ENCODE data around the gene CAMK2D.

The CAMK2D gene

GRCh38 chr4:113469926-113470325 is 291.6 kb downstream of the CAMK2D start:
- Histone ChIP-seq H3K27ac (ENCODE audit: low read depth, low read length) (peak overlapping the region; percentile 99), H3K36me3 (ENCODE audit: insufficient read depth, low read length) (peaks cover 2% of the 10 kb centered on the region; the same call in 1 of the 2 replicates), H3K4me3 (ENCODE audit: low read depth, low read length) (no peak overlapping the region), H3K4me1 (ENCODE audit: control insufficient read depth, insufficient read depth, low read length, unreplicated experiment) (peaks cover 73% of the 10 kb centered on the region), H2AFZ (ENCODE audit: low read length, unreplicated experiment) (no peak overlapping the region), H3K79me2 (ENCODE audit: control insufficient read depth, insufficient read depth, low read length, unreplicated experiment) (peaks cover 4% of the 10 kb centered on the region), H3K27me3 (ENCODE audit: insufficient read depth, low read length) (no peaks in the 10 kb centered on the region)

GRCh38 chr4:113469023-113469390 is 292.5 kb downstream of the CAMK2D start:
- Histone ChIP-seq H3K36me3 (ENCODE audit: insufficient read depth, low read length) (peaks cover 8% of the 10 kb centered on the region; the same call in 1 of the 2 replicates), H3K27me3 (ENCODE audit: insufficient read depth, low read length) (no peaks in the 10 kb centered on the region), H3K79me2 (ENCODE audit: control insufficient read depth, insufficient read depth, low read length, unreplicated experiment) (peaks cover 4% of the 10 kb centered on the region), H3K4me3 (ENCODE audit: low read depth, low read length) (peak overlapping the region; percentile 16; the same call in 1 of the 2 replicates), H2AFZ (ENCODE audit: low read length, unreplicated experiment) (no peak overlapping the region), H3K4me1 (ENCODE audit: control insufficient read depth, insufficient read depth, low read length, unreplicated experiment) (peaks cover 65% of the 10 kb centered on the region), H3K27ac (ENCODE audit: low read depth, low read length) (peak overlapping the region; percentile 99)

- peaks cover 59% of the 10 kb centered on the region for H3K4me1 ChIP-seq (ENCODE audit: control insufficient read depth, insufficient read depth, low read length, unreplicated experiment)
- H3K27me3 ChIP-seq (ENCODE audit: insufficient read depth, low read length): no peaks in the 10 kb centered on the region
- H3K27ac ChIP-seq (ENCODE audit: low read depth, low read length): peak overlapping the region; percentile 99
- H3K36me3 ChIP-seq (ENCODE audit: insufficient read depth, low read length): peaks cover 8% of the 10 kb centered on the region; the same call in 1 of the 2 replicates
- no peak overlapping the region for H2AFZ ChIP-seq (ENCODE audit: low read length, unreplicated experiment)
- H3K4me3 ChIP-seq (ENCODE audit: low read depth, low read length): peak overlapping the region; percentile 69
- H3K79me2 ChIP-seq (ENCODE audit: control insufficient read depth, insufficient read depth, low read length, unreplicated experiment): peaks cover 4% of the 10 kb centered on the region
These were observed 293.1 kb downstream of the CAMK2D start for GRCh38 chr4:113468165-113469022.

DNA sequence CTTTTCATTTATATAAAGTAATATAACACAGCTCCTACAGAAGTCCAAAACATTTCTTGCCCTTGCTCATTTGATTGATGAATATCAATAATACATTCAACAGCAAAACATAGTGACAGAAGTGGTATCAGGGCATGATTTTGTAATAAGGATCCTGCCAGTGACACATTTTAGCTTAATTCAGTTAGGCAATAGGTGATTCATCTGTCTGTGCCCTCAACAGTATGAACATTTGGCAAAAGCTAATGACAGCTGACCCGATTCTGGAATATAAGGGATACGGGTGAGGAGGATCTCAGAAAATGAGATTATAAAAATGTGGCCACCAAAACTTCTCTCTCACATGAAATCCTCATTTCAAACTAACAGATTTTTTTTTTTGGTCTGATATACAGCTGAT is 294.0 kb downstream of the CAMK2D start:
- Histone ChIP-seq H3K27me3 (ENCODE audit: insufficient read depth, low read length) (no peaks in the 10 kb centered on the region), H3K4me3 (ENCODE audit: low read depth, low read length) (peak overlapping the region; percentile 69), H3K36me3 (ENCODE audit: insufficient read depth, low read length) (peaks cover 8% of the 10 kb centered on the region), H3K27ac (ENCODE audit: low read depth, low read length) (peak overlapping the region; percentile 99), H3K79me2 (ENCODE audit: control insufficient read depth, insufficient read depth, low read length, unreplicated experiment) (peaks cover 4% of the 10 kb centered on the region), H2AFZ (ENCODE audit: low read length, unreplicated experiment) (no peak overlapping the region), H3K4me1 (ENCODE audit: control insufficient read depth, insufficient read depth, low read length, unreplicated experiment) (peaks cover 51% of the 10 kb centered on the region)

DNA sequence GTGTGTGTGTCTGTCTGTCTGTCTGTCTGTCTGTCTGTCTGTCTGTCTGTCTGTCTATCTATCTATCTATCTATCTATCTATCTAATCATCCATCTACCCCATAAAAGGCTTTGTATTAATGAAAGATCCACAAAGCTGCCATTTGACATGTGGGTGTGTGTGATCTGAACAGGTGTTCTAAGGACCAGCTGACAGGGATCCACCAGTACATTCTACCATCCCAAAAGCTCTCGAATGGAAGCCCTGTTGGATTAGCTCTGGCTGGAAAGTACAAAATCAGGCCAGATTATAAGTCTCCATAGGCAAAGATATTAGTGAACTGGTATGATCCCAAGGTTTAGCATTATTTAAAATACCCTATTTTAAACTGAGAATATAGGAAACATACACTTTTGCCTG is 299.3 kb downstream of the CAMK2D start:
- no peaks in the 10 kb centered on the region for H3K27me3 ChIP-seq (ENCODE audit: insufficient read depth, low read length)
- no peak overlapping the region for H3K27ac ChIP-seq (ENCODE audit: low read depth, low read length)
- H3K36me3 ChIP-seq (ENCODE audit: insufficient read depth, low read length): peaks cover 29% of the 10 kb centered on the region

GRCh38 chr4:113461281-113461680 is 300.3 kb downstream of the CAMK2D start:
- H3K4me3 ChIP-seq (ENCODE audit: low read depth, low read length): no peak overlapping the region
- peaks cover 36% of the 10 kb centered on the region for H3K36me3 ChIP-seq (ENCODE audit: insufficient read depth, low read length)
- H3K27ac ChIP-seq (ENCODE audit: low read depth, low read length): no peak overlapping the region

More for the DNA sequence above, 299.3 kb downstream of the CAMK2D start:
- H3K4me1 ChIP-seq (ENCODE audit: control insufficient read depth, insufficient read depth, low read length, unreplicated experiment): peaks cover 10% of the 10 kb centered on the region
- peaks cover 4% of the 10 kb centered on the region for H3K79me2 ChIP-seq (ENCODE audit: control insufficient read depth, insufficient read depth, low read length, unreplicated experiment)
- H3K4me3 ChIP-seq (ENCODE audit: low read depth, low read length): no peak overlapping the region
- no peak overlapping the region for H2AFZ ChIP-seq (ENCODE audit: low read length, unreplicated experiment)

GRCh38 chr4:113457886-113458285 is 303.7 kb downstream of the CAMK2D start:
- Histone ChIP-seq H3K36me3 (ENCODE audit: insufficient read depth, low read length) (peaks cover 38% of the 10 kb centered on the region), H3K79me2 (ENCODE audit: control insufficient read depth, insufficient read depth, low read length, unreplicated experiment) (no peaks in the 10 kb centered on the region), H3K4me1 (ENCODE audit: control insufficient read depth, insufficient read depth, low read length, unreplicated experiment) (peaks cover 13% of the 10 kb centered on the region), H3K27me3 (ENCODE audit: insufficient read depth, low read length) (no peaks in the 10 kb centered on the region), H3K27ac (ENCODE audit: low read depth, low read length) (no peak overlapping the region), H2AFZ (ENCODE audit: low read length, unreplicated experiment) (no peak overlapping the region), H3K4me3 (ENCODE audit: low read depth, low read length) (no peak overlapping the region)

More at GRCh38 chr4:113461281-113461680, 300.3 kb downstream of the CAMK2D start:
- H3K27me3 ChIP-seq (ENCODE audit: insufficient read depth, low read length): no peaks in the 10 kb centered on the region
- H3K79me2 ChIP-seq (ENCODE audit: control insufficient read depth, insufficient read depth, low read length, unreplicated experiment): peaks cover under 1% of the 10 kb centered on the region
- H2AFZ ChIP-seq (ENCODE audit: low read length, unreplicated experiment): no peak overlapping the region
- H3K4me1 ChIP-seq (ENCODE audit: control insufficient read depth, insufficient read depth, low read length, unreplicated experiment): peaks cover under 1% of the 10 kb centered on the region

DNA sequence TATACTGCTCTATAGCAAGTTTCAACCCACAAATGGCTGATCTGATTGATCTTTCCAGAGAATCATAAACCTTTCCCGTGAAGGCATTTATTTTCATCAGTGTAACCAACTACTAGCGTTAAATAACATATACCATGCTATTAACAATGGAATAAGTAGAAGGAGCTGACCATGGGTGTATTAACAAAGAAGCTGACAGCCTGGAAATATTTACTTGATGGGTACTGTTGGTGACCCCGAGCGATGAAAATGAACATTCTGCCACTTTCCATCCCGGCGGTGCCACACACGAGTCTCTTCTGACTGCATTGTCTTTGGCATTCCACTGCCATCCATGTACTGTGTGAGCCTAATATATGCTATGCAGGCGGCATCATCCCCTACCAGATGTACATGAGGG is 304.4 kb downstream of the CAMK2D start:
- peaks cover 16% of the 10 kb centered on the region for H3K4me1 ChIP-seq (ENCODE audit: control insufficient read depth, insufficient read depth, low read length, unreplicated experiment)
- peaks cover 38% of the 10 kb centered on the region for H3K36me3 ChIP-seq (ENCODE audit: insufficient read depth, low read length)
- no peak overlapping the region for H2AFZ ChIP-seq (ENCODE audit: low read length, unreplicated experiment)
- H3K27ac ChIP-seq (ENCODE audit: low read depth, low read length): no peak overlapping the region
- H3K79me2 ChIP-seq (ENCODE audit: control insufficient read depth, insufficient read depth, low read length, unreplicated experiment): no peaks in the 10 kb centered on the region
- H3K4me3 ChIP-seq (ENCODE audit: low read depth, low read length): no peak overlapping the region
- H3K27me3 ChIP-seq (ENCODE audit: insufficient read depth, low read length): no peaks in the 10 kb centered on the region

- Histone ChIP-seq H3K4me1 (ENCODE audit: control insufficient read depth, insufficient read depth, low read length, unreplicated experiment) (peaks cover 16% of the 10 kb centered on the region), H2AFZ (ENCODE audit: low read length, unreplicated experiment) (no peak overlapping the region), H3K4me3 (ENCODE audit: low read depth, low read length) (no peak overlapping the region), H3K27me3 (ENCODE audit: insufficient read depth, low read length) (no peaks in the 10 kb centered on the region), H3K36me3 (ENCODE audit: insufficient read depth, low read length) (peaks cover 28% of the 10 kb centered on the region), H3K79me2 (ENCODE audit: control insufficient read depth, insufficient read depth, low read length, unreplicated experiment) (no peaks in the 10 kb centered on the region), H3K27ac (ENCODE audit: low read depth, low read length) (no peak overlapping the region)
These were observed 306.5 kb downstream of the CAMK2D start for GRCh38 chr4:113455061-113455460.

GRCh38 chr4:113452868-113453620 is 308.5 kb downstream of the CAMK2D start:
- Histone ChIP-seq H3K36me3 (ENCODE audit: insufficient read depth, low read length) (peaks cover 24% of the 10 kb centered on the region), H3K4me3 (ENCODE audit: low read depth, low read length) (no peak overlapping the region), H3K4me1 (ENCODE audit: control insufficient read depth, insufficient read depth, low read length, unreplicated experiment) (peaks cover 30% of the 10 kb centered on the region)

More at GRCh38 chr4:113452868-113453620, 308.5 kb downstream of the CAMK2D start:
- peak overlapping the region; percentile 16 for H2AFZ ChIP-seq (ENCODE audit: low read length, unreplicated experiment)
- H3K79me2 ChIP-seq (ENCODE audit: control insufficient read depth, insufficient read depth, low read length, unreplicated experiment): no peaks in the 10 kb centered on the region
- H3K27ac ChIP-seq (ENCODE audit: low read depth, low read length): peak overlapping the region; percentile 9
- no peaks in the 10 kb centered on the region for H3K27me3 ChIP-seq (ENCODE audit: insufficient read depth, low read length)

Measured in ACC112 (cell line).